ENCODE data around the gene ALOX5. TPM values are rescaled to one million over a fixed set of nuclear protein-coding genes. Genes with fewer than 3 reads are reported as not detected.

Gene ALOX5
- total and polyA plus RNA-seq, 10 of the 15 experiments (the other 5 are each of a cell fraction or from before 2014, with no cell fraction given), result 0.43 to 102 (median 34.2) TPM

DNA sequence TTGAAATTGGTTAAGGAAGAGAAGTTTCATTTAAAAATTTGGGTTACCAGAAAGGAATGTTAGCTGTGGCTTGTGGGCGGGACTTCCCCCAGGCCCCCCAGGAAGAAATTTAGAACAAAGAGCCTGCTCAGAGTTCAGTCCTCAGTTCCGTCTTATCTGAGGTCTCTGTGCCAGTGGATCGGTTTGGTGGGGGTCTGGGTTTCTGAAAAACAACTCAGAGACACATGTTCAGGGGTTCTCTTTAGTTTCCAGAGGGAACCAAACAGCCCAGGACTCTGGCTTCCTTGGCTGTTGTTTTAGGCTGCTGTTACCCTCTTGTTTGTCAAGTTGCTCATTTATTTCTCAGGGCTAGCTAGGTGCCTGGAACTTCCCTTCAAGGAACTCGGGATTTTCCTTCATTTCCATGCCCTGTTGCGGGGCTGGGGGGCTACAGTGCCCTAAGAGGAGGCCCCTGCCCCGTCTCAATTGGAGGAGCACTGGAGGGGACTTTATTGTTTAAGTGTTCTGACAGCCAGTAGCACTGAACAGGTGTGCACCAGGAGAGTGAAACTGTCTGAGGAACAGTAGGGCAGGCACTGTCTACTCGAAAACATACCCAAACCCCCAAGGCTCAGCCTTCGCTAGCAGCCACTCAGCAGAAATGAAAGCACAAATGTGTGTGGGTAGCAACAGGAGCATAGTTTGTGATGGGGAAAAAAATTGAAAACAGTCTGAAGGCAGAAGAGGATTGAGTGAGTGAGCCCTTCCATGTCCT is 59.9 kb downstream of the ALOX5 start (continued):
- TF ChIP-seq, protein P1, sequence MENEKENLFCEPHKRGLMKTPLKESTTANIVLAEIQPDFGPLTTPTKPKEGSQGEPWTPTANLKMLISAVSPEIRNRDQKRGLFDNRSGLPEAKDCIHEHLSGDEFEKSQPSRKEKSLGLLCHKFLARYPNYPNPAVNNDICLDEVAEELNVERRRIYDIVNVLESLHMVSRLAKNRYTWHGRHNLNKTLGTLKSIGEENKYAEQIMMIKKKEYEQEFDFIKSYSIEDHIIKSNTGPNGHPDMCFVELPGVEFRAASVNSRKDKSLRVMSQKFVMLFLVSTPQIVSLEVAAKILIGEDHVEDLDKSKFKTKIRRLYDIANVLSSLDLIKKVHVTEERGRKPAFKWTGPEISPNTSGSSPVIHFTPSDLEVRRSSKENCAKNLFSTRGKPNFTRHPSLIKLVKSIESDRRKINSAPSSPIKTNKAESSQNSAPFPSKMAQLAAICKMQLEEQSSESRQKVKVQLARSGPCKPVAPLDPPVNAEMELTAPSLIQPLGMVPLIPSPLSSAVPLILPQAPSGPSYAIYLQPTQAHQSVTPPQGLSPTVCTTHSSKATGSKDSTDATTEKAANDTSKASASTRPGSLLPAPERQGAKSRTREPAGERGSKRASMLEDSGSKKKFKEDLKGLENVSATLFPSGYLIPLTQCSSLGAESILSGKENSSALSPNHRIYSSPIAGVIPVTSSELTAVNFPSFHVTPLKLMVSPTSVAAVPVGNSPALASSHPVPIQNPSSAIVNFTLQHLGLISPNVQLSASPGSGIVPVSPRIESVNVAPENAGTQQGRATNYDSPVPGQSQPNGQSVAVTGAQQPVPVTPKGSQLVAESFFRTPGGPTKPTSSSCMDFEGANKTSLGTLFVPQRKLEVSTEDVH (IDR thresholded peaks at IDR 0.05; ENCODE audit: low read depth, partially characterized antibody), result no peak
- TF ChIP-seq ETV6 (conservative IDR thresholded peaks at IDR 0.05 in 1 of 2, IDR thresholded peaks at IDR 0.05 in 1 of 2; ENCODE audit: borderline replicate concordance in 1 of 2, low read depth in 1 of 2), result no peak

DNA sequence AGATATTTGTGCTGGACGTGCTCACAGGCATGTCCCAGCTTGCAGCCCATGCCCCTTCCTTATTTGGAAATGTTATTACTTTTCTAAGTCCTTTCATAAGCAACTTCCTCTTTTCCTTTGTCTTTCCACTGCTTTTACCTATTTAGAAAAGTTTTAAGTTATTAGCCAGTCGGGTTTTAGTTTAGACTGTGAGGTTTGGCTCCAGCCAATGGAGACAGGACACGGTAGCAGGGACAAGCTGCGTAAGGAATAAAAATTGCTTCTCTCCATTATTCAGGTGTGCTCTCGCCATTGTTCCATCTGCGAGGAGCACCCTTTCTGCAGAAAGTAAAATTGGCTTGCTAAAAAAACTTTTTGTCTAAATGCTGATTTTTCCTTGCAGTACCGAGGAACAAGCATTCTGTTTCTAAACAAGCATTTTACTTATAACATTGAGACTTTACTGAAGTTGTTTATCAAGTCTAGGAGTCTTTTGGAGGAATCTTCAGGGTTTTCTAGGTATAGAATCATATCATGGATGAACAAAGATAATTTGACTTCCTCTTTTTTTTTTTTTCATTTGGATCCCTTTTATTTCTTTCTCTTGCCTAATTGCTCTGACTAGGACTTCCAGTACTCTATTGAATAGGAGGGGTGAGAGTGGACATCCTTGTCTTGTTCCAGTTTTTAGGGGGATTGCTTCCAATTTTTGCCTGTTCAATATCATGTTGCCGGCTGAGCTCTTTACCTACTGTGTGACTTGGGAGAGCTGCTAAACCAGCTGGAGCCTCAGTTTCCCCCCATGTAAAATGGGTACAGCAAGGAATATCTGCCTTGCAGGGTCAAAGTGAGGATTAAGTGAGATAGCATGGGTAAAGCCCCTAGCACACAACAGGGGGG is 63.8 kb downstream of the ALOX5 start:
- ChIA-PET POLR2A (no interaction called here), RAD21 (ENCODE audit: unreplicated experiment) (interaction anchor here (0.8 to 1.1 kb wide), 2 partner anchors 23 to 24 kb away, joined by 3 read pairs; no protein-coding TSS in a partner anchor), CTCF (interaction anchor here (1.4 to 2.2 kb wide), 2 partner anchors 15 to 24 kb away, joined by 3 to 7 read pairs; no protein-coding TSS in a partner anchor), SMC1A (ENCODE audit: uncharacterized antibody, unreplicated experiment) (interaction anchor here (4.9 kb wide), 1 partner anchor 23 kb away, joined by 28 read pairs; no protein-coding TSS in a partner anchor)
- Histone ChIP-seq H3K36me3 (ENCODE audit: control insufficient read depth in 2 of 2, insufficient read depth in 2 of 2, low read length in 1 of 2) (no peaks in the 10 kb centered on the region), H3K79me2 (ENCODE audit: control insufficient read depth, insufficient read depth, low read length) (no peaks in the 10 kb centered on the region), H3K4me3 (no peak overlapping the region), H3K4me2 (ENCODE audit: control insufficient read depth, insufficient read depth) (no peak overlapping the region), H3K9me3 (replicated peaks; ENCODE audit: control insufficient read depth, insufficient read depth, low read length) (peaks cover 3% of the 10 kb centered on the region; the same call in 2 of the 3 replicates), H3K9ac (ENCODE audit: control insufficient read depth, insufficient read depth, low read length) (no peak overlapping the region), H3K27ac (ENCODE audit: control insufficient read depth, insufficient read depth) (peak overlapping the region; percentile 52), H3K4me1 (ENCODE audit: control insufficient read depth, insufficient read depth, low read length) (peaks cover 22% of the 10 kb centered on the region), H3K27me3 (replicated peaks in 1 of 2; ENCODE audit: control insufficient read depth in 2 of 2, insufficient read depth in 2 of 2, low read length in 1 of 2) (no peaks in the 10 kb centered on the region), H4K20me1 (ENCODE audit: control insufficient read depth, insufficient read depth) (no peaks in the 10 kb centered on the region), H2AFZ (ENCODE audit: control insufficient read depth, low read depth, low read length) (no peak overlapping the region)
- no TSS peak for BruUV-seq (replicated peaks)
- DNase-seq (ENCODE audit: low read depth, low spot score) (no peak), ATAC-seq (no peak), FAIRE-seq (peak; percentile 18)
- in situ Hi-C loops (cut with MboI), result no loop called here
- intact Hi-C loops (cut with micrococcal nuclease; ENCODE audit: unreplicated experiment), result no loop called here
- 72% methylated on average over 8 of the region's 8 CpGs for WGBS (ENCODE audit: insufficient coverage, insufficient replicate concordance, low lambda C conversion rate, missing lambda C conversion rate)
- TF ChIP-seq JUNB (IDR thresholded peaks at IDR 0.05) (no peak), SUPT20H (IDR thresholded peaks at IDR 0.05; ENCODE audit: borderline replicate concordance, control insufficient read depth, low read depth, low read length) (no peak), ZNF217 (IDR thresholded peaks at IDR 0.05) (0 out of 2 replicates have a peak, but pooled peaks have one; percentile 48), SRF (IDR thresholded peaks at IDR 0.05; ENCODE audit: low read depth in 2 of 2, low read length in 2 of 2) (0 out of 4 replicates have a peak, but pooled peaks of 1 of the 2 experiments have one; percentile 27), CBX5 (IDR thresholded peaks at IDR 0.05; ENCODE audit: low read depth) (0 out of 2 replicates have a peak, but pooled peaks have one; percentile 44), POLR2A (IDR thresholded peaks at IDR 0.05; ENCODE audit: low read depth, low read length) (no peak)
- TF ChIP-seq, protein P2, sequence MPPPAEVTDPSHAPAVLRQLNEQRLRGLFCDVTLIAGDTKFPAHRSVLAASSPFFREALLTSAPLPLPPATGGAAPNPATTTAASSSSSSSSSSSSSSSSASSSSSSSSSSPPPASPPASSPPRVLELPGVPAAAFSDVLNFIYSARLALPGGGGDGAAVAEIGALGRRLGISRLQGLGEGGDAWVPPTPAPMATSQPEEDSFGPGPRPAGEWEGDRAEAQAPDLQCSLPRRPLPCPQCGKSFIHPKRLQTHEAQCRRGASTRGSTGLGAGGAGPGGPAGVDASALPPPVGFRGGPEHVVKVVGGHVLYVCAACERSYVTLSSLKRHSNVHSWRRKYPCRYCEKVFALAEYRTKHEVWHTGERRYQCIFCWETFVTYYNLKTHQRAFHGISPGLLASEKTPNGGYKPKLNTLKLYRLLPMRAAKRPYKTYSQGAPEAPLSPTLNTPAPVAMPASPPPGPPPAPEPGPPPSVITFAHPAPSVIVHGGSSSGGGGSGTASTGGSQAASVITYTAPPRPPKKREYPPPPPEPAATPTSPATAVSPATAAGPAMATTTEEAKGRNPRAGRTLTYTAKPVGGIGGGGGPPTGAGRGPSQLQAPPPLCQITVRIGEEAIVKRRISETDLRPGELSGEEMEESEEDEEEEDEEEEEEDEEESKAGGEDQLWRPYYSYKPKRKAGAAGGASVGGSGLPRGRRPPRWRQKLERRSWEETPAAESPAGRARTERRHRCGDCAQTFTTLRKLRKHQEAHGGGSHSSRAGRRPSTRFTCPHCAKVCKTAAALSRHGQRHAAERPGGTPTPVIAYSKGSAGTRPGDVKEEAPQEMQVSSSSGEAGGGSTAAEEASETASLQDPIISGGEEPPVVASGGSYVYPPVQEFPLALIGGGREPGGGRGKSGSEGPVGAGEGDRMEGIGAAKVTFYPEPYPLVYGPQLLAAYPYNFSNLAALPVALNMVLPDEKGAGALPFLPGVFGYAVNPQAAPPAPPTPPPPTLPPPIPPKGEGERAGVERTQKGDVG (CRISPR knock-in tag; IDR thresholded peaks at IDR 0.05), result no peak
- TF ChIP-seq, protein P3, sequence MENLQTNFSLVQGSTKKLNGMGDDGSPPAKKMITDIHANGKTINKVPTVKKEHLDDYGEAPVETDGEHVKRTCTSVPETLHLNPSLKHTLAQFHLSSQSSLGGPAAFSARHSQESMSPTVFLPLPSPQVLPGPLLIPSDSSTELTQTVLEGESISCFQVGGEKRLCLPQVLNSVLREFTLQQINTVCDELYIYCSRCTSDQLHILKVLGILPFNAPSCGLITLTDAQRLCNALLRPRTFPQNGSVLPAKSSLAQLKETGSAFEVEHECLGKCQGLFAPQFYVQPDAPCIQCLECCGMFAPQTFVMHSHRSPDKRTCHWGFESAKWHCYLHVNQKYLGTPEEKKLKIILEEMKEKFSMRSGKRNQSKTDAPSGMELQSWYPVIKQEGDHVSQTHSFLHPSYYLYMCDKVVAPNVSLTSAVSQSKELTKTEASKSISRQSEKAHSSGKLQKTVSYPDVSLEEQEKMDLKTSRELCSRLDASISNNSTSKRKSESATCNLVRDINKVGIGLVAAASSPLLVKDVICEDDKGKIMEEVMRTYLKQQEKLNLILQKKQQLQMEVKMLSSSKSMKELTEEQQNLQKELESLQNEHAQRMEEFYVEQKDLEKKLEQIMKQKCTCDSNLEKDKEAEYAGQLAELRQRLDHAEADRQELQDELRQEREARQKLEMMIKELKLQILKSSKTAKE (IDR thresholded peaks at IDR 0.05; ENCODE audit: low read depth, poor library complexity, severe bottlenecking), result peak; percentile 22
